Measurements from ENCODE around the gene AJM1. TPM values are rescaled to one million over a fixed set of nuclear protein-coding genes. Genes with fewer than 3 reads are reported as not detected.
A peak's percentile ranks its signal among the peaks of the same experiment; 100 is the strongest.

The AJM1 gene
- total RNA-seq, 4 donors from 2014 or later, result 1.6 to 3.1 (median 2.2) TPM

DNA sequence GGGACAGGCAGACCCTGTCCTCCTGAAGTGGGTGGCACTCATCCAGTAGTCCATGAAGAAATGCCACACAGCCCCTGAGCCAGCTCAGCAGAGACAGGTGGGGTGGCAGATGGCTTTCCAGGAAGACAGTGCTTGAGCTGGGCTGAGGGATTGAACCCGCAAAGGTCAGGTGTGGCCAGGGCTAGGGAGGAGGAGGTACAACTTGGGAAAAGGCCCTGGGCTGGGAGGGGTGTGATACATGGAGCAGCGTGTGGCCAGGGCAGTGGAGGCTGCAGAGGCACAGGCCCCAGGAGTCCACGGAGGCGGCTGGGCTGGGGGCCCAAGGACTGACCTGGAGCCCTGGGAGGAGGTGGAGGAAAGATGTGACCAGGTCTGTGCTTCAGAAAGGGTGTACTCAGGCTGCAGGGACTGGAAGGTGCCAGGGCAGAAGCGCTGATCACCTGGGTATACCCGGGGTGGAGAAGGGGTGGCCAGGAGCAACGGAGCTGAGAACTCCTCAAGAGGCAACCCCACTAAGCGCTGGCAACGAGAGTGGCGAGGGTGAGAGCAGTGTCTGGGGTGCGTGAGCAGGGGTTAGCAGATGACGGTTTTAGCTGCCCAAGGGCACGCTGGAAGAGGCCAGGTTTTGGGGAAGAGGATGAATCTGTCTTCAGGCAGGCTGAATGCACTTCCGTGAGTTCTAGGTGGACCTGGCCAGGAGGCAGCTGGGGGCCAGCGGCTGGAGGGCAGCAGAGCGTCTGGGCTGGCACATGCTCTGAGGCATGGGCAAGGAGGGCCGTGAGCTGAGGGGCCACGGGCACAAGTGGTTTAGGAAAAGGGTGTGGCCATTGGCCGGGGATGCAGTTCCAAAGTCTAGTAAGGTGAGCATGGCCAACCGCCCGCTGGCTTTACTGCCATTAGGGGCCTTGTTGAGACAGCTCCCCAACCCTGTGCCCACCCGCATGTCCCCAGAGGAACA lies 38.4 kb upstream of the AJM1 start:
- no peaks in the 10 kb centered on the region for H3K36me3 ChIP-seq
- TF ChIP-seq EP300 (IDR thresholded peaks at IDR 0.05) (no peak), POLR2AphosphoS5 (IDR thresholded peaks at IDR 0.05) (no peak), POLR2A (IDR thresholded peaks at IDR 0.05) (no peak)
- TF ChIP-seq, protein P1, sequence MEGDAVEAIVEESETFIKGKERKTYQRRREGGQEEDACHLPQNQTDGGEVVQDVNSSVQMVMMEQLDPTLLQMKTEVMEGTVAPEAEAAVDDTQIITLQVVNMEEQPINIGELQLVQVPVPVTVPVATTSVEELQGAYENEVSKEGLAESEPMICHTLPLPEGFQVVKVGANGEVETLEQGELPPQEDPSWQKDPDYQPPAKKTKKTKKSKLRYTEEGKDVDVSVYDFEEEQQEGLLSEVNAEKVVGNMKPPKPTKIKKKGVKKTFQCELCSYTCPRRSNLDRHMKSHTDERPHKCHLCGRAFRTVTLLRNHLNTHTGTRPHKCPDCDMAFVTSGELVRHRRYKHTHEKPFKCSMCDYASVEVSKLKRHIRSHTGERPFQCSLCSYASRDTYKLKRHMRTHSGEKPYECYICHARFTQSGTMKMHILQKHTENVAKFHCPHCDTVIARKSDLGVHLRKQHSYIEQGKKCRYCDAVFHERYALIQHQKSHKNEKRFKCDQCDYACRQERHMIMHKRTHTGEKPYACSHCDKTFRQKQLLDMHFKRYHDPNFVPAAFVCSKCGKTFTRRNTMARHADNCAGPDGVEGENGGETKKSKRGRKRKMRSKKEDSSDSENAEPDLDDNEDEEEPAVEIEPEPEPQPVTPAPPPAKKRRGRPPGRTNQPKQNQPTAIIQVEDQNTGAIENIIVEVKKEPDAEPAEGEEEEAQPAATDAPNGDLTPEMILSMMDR (IDR thresholded peaks at IDR 0.05), result no peak
- WGBS, result 85% methylated on average over 19 of the region's 22 CpGs

DNA sequence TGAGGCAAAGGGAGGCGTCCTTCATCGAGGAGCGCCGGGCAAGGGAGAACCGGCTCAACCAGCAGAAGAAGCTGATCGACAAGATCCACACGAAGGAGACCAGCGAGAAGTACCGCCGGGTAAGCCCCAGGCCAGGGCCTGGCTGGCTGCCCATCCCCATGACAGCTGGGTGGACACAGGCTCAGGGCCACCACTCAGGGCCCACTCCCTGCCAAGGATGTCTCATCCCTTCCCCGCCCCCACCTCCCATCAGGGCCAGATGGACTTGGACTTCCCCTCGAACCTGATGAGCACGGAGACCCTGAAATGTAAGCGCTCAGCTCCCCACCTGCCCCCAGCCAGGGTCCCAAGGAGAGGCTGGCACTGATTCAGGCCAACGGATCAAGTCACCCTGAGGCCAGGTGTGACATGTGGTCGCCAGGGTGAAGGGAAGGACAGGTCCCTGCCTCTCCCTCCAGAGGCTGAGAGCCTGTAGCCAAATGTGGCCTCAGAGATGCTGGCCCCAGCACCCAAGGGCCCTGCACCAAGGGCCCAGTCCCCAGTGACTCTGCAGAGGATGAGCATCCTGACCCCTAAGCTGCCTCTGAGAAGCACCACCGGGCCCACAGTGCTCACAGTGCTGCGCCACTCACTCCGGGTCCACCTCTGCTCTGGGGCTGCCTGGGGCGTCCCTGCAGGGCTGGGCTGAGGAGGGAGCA lies 37.6 kb upstream of the AJM1 start:
- Histone ChIP-seq H3K4me3 (no peak overlapping the region), H3K36me3 (no peaks in the 10 kb centered on the region), H3K27me3 (peaks cover 19% of the 10 kb centered on the region), H3K27ac (no peak overlapping the region), H3K9me3 (no peaks in the 10 kb centered on the region), H3K4me1 (peaks cover 44% of the 10 kb centered on the region)
- WGBS, result 93% methylated on average over 10 of the region's 20 CpGs
- peak in 1 of 2 donors; percentile 62 for DNase-seq (ENCODE audit: low spot score in 2 of 2)
- TF ChIP-seq POLR2AphosphoS5 (IDR thresholded peaks at IDR 0.05), result no peak
- no peak for TF ChIP-seq POLR2A (IDR thresholded peaks at IDR 0.05)
- TF ChIP-seq EP300 (IDR thresholded peaks at IDR 0.05), result no peak
- TF ChIP-seq, protein P1 (IDR thresholded peaks at IDR 0.05), result no peak

More for the DNA sequence above, 38.4 kb upstream of the AJM1 start:
- no peaks in the 10 kb centered on the region for H3K9me3 ChIP-seq
- DNase-seq (ENCODE audit: low spot score in 2 of 2), result no peak
- H3K27me3 ChIP-seq, result peaks cover 27% of the 10 kb centered on the region
- peaks cover 43% of the 10 kb centered on the region for H3K4me1 ChIP-seq
- H3K27ac ChIP-seq, result no peak overlapping the region
- H3K4me3 ChIP-seq, result no peak overlapping the region

- WGBS, result 96% methylated on average over 5 of the region's 12 CpGs
- Histone ChIP-seq H3K4me1 (peaks cover 44% of the 10 kb centered on the region), H3K27me3 (peaks cover 15% of the 10 kb centered on the region), H3K36me3 (no peaks in the 10 kb centered on the region), H3K9me3 (no peaks in the 10 kb centered on the region), H3K27ac (no peak overlapping the region), H3K4me3 (no peak overlapping the region)
- TF ChIP-seq, protein P1 (IDR thresholded peaks at IDR 0.05), result no peak
- TF ChIP-seq POLR2A (IDR thresholded peaks at IDR 0.05), result no peak
- TF ChIP-seq POLR2AphosphoS5 (IDR thresholded peaks at IDR 0.05), result no peak
- TF ChIP-seq EP300 (IDR thresholded peaks at IDR 0.05), result no peak
- peak in 1 of 2 donors; percentile 45 for DNase-seq (ENCODE audit: low spot score in 2 of 2)
Observed at GRCh38 chr9:136805207-136805740, 37.0 kb upstream of the AJM1 start.

GRCh38 chr9:136806067-136806466 lies 36.2 kb upstream of the AJM1 start:
- H3K27ac ChIP-seq, result no peak overlapping the region
- 98% methylated on average over 7 of the region's 10 CpGs for WGBS

DNA sequence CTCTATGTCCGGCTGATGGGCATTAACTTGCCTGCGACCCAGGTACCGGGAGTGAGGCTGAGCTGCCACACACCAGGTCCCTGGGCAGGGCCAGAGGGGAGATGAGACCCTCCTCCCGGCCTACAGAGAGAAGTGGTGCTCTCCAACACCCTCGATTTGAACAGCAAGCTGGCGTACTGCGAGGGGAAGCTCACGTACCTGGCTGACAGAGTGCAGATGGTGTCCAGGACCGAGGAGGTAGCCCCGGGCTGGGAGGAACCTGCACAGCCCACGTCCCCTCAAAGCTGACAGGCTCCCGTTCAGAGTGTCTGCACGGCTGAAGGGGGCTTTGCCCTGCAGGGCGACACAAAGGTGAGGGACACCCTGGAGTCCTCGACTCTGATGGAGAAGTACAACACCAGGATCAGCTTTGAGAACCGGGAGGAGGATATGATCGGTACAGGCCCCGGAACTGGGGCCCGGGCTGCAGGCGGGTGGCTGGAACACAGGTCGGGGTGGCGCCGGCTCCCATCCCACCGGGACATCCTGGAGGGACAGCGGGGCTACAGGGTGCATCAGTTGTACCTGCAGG lies 35.6 kb upstream of the AJM1 start:
- H3K36me3 ChIP-seq, result no peaks in the 10 kb centered on the region
- TF ChIP-seq, protein P1 (IDR thresholded peaks at IDR 0.05), result no peak
- no peak for TF ChIP-seq POLR2AphosphoS5 (IDR thresholded peaks at IDR 0.05)
- TF ChIP-seq EP300 (IDR thresholded peaks at IDR 0.05), result no peak
- no peak for TF ChIP-seq POLR2A (IDR thresholded peaks at IDR 0.05)
- peak overlapping the region; percentile 97 for H3K4me3 ChIP-seq
- peaks cover 36% of the 10 kb centered on the region for H3K4me1 ChIP-seq
- H3K9me3 ChIP-seq, result no peaks in the 10 kb centered on the region
- no peak overlapping the region for H3K27ac ChIP-seq
- 81% methylated on average over 12 of the region's 25 CpGs for WGBS
- no peak for DNase-seq (ENCODE audit: low spot score in 2 of 2)
- H3K27me3 ChIP-seq, result peaks cover 8% of the 10 kb centered on the region

More at GRCh38 chr9:136806067-136806466, 36.2 kb upstream of the AJM1 start:
- Histone ChIP-seq H3K36me3 (no peaks in the 10 kb centered on the region), H3K27me3 (peaks cover 10% of the 10 kb centered on the region), H3K4me1 (peaks cover 41% of the 10 kb centered on the region), H3K9me3 (no peaks in the 10 kb centered on the region), H3K4me3 (no peak overlapping the region)
- TF ChIP-seq POLR2A (IDR thresholded peaks at IDR 0.05) (no peak), EP300 (IDR thresholded peaks at IDR 0.05) (no peak)
- DNase-seq (ENCODE audit: low spot score in 2 of 2), result no peak

Measured in suprapubic skin (tissue), 4 donors.